Measurements from ENCODE around the gene ABCB9.

ABCB9 gene

DNA sequence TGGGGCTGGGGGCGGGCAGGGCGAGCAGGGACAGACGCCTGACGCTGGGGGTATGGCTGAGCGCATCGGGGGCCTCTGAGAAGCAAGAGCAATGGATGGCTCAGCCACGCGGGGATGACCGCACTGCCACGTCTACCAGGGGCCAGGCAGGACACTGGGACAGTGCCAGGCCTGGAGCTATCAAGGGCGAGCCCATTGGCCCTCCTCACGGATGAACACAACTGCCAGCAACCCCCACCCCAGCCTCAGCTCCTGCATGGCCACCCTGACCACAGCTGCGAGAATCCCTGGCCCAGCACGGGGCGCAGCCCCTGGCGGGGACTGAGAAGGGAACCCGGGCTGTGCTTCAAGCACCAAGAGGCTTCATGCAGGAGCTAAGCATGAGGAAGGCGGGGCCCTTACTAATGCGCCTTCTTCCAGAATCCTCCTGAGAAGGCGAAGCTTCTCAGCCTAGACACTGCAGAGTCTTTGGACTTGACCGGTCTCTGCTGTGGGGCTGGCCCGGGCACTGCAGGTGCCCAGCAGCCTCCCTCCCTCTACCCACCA lies 23.7 kb upstream of the ABCB9 start:
- H3K4me3 Mint-ChIP-seq = no peak overlapping the region
- H3K4me1 Mint-ChIP-seq = peaks cover 9% of the 10 kb centered on the region
- ATAC-seq (ENCODE audit: low read depth) (no peak), DNase-seq (ENCODE audit: low spot score in 2 of 2) (no peak)
- no peaks in the 10 kb centered on the region for H3K9me3 Mint-ChIP-seq
- peaks cover 6% of the 10 kb centered on the region for H3K36me3 Mint-ChIP-seq
- no peaks in the 10 kb centered on the region for H3K27me3 Mint-ChIP-seq
- H3K27ac Mint-ChIP-seq = no peak overlapping the region

DNA sequence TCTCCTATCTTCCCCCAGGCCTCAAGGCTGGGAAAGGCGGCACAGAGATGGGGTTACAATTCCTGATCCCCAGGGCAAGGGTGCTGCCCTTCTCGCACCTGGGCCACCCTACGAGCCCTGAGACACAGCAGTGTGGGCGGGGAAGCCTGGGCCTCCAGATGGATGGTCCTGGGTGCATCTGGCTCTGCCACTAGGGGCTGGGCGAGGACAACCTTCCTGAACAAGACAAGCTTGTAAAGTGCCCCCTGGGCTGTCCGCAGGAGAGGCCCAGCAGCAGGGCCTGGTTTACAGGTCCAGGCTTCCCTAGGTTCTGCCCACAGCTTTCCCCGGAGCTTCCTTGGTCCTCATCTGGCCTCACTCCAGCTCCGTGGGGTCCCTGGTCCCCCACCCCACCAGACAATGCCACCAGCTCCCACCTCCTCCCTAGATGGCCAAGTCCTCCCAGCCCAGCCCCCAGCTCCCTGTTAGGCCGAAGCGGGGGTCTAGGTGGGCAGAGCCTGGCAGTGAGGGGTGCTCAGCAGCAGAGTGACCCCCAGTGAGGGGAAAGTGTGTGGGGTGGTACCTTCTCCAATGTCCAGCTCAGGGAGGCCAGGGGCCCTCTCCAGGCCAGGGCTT lies 23.1 kb upstream of the ABCB9 start:
- Mint-ChIP-seq H3K4me3 (no peak overlapping the region), H3K27me3 (no peaks in the 10 kb centered on the region), H3K9me3 (no peaks in the 10 kb centered on the region), H3K27ac (no peak overlapping the region), H3K36me3 (peaks cover 7% of the 10 kb centered on the region), H3K4me1 (peaks cover 13% of the 10 kb centered on the region)
- DNase-seq (ENCODE audit: low spot score in 2 of 2) (no peak), ATAC-seq (ENCODE audit: low read depth) (no peak)

DNA sequence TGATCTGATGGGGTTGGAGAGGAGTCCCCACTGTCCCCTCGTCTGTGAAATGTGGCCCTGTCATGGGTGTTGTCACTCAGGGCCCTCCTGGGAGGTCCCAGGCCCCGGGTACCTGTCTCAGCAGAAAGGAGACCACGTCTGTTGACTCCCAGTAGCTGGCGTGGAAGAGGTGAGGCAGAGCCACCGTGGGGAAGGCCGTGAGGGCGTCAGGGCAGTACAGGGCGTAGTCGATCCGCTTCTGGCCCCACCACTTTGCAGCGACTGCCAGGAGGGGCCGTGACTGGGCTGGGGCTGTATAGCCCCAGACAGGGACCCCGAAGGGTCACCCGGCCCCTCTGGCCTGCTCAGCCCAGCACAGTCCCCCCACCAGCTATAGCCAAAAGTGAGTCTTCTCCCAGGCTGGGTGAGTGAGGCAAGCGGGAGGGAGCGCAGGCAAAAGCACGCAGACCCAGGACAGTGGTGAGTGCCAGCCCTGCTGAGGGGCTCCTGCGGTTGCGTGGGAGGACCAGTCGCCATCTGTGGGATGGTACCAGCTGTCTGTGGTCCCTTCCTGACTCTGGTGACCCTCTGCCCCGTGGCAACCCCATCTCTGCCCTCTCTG lies 22.4 kb upstream of the ABCB9 start:
- DNase-seq (ENCODE audit: low spot score in 2 of 2) = no peak
- peaks cover 7% of the 10 kb centered on the region for H3K36me3 Mint-ChIP-seq
- H3K27me3 Mint-ChIP-seq = no peaks in the 10 kb centered on the region
- peaks cover 16% of the 10 kb centered on the region for H3K4me1 Mint-ChIP-seq
- H3K4me3 Mint-ChIP-seq = no peak overlapping the region
- no peak for ATAC-seq (ENCODE audit: low read depth)
- H3K9me3 Mint-ChIP-seq = no peaks in the 10 kb centered on the region
- H3K27ac Mint-ChIP-seq = no peak overlapping the region

DNA sequence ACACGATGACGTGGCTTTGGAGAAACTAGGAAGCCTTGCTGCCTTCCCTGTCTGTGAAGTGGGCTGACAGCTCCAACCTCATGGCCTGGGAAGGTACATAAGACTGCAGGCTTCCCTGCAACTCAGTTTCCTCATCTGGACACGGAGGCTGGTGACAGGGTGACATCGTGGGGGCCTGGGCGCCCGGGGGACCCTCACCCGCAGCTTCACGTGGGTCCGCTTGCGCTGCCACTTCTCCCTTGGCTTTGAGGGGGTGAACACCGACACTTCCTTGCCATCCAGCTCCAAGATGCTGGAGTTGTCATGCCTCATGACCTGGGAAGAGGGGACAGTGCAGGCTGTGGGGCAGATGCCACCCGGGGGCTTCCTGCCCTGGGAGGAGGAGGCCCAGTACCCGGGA lies 21.8 kb upstream of the ABCB9 start:
- no peak overlapping the region for H3K27ac Mint-ChIP-seq
- peaks cover 8% of the 10 kb centered on the region for H3K36me3 Mint-ChIP-seq
- H3K4me1 Mint-ChIP-seq = peaks cover 18% of the 10 kb centered on the region
- no peak overlapping the region for H3K4me3 Mint-ChIP-seq
- no peaks in the 10 kb centered on the region for H3K9me3 Mint-ChIP-seq
- DNase-seq (ENCODE audit: low spot score in 2 of 2) (no peak), ATAC-seq (ENCODE audit: low read depth) (no peak)
- no peaks in the 10 kb centered on the region for H3K27me3 Mint-ChIP-seq

DNA sequence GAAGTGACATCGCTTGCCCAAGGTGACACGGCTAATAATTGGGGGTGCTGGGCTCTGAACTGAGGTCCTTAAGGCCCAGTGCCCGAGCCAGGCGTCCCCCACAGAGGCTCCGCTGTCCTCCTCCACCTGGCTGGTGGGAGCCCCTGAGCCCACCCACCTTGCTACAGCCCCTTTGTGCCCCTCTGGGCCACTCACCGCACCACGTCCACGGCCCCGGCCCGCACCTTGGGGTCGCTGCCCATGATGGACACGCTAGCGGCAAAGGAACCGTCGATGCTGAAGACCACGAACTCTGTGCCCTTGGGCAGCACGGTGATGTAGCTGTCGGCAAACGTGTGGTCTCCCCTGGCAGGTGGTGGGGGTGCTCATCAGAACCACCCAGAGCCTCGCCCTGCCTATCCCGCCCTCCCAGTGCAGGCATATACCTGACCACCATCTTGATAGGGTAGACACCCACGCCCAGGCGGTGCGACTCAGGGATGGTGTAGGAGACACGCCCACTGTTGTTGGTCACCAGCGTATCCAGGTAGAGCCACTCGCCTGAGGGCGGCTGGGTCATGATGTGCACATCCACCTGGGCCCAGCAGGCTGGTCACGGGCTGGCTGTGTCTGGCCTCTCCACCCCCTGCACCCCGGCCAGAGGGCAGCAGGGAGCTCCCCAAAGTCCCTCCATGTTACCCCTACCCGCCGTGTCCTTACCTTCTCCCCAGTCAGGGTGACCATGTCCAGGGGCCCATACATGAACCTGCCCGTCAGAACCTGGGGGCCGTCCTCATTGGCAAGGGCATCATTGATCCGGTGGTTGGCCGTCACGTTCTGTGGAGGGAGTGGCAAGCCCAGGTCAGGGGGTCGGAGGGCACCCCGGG lies 21.1 kb upstream of the ABCB9 start:
- H3K9me3 Mint-ChIP-seq = no peaks in the 10 kb centered on the region
- H3K36me3 Mint-ChIP-seq = peaks cover 8% of the 10 kb centered on the region
- peaks cover 19% of the 10 kb centered on the region for H3K4me1 Mint-ChIP-seq
- no peaks in the 10 kb centered on the region for H3K27me3 Mint-ChIP-seq
- H3K27ac Mint-ChIP-seq = no peak overlapping the region
- no peak for ATAC-seq (ENCODE audit: low read depth)
- H3K4me3 Mint-ChIP-seq = no peak overlapping the region
- DNase-seq (ENCODE audit: low spot score in 2 of 2) = no peak

DNA sequence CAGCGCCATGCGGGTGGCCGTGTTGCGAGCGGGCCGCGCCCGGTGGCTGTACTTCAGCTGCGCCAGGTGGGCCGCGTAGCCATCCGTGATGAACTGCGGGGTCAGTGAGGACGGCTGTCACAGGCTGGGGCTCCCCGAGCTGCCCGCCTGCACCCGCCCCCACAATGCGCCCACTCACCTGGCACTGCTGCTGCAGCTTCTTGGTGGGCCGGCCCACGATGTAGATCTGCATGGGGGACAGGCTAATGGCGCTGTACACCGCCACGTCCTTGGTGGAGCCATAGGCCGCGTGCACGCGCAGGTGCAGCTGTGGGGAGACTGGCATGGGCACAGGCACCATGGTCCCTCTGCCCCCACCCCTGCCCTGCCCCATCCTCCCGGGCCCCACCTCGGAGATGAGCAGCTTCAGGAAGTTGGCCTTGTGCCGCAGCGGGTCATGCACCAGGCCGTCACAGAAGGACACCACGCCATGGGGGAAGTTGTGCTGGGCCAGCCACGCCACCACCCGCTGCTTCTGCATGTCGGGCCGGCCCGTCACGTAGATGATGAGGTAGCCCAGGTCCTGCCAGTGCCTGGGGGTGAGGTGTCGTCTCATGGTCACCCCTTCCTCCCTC lies 20.1 kb upstream of the ABCB9 start:
- ATAC-seq (ENCODE audit: low read depth) (no peak), DNase-seq (ENCODE audit: low spot score in 2 of 2) (no peak)
- no peak overlapping the region for H3K27ac Mint-ChIP-seq
- H3K36me3 Mint-ChIP-seq = peaks cover 11% of the 10 kb centered on the region
- H3K4me1 Mint-ChIP-seq = peaks cover 25% of the 10 kb centered on the region
- no peaks in the 10 kb centered on the region for H3K27me3 Mint-ChIP-seq
- H3K9me3 Mint-ChIP-seq = no peaks in the 10 kb centered on the region
- no peak overlapping the region for H3K4me3 Mint-ChIP-seq

DNA sequence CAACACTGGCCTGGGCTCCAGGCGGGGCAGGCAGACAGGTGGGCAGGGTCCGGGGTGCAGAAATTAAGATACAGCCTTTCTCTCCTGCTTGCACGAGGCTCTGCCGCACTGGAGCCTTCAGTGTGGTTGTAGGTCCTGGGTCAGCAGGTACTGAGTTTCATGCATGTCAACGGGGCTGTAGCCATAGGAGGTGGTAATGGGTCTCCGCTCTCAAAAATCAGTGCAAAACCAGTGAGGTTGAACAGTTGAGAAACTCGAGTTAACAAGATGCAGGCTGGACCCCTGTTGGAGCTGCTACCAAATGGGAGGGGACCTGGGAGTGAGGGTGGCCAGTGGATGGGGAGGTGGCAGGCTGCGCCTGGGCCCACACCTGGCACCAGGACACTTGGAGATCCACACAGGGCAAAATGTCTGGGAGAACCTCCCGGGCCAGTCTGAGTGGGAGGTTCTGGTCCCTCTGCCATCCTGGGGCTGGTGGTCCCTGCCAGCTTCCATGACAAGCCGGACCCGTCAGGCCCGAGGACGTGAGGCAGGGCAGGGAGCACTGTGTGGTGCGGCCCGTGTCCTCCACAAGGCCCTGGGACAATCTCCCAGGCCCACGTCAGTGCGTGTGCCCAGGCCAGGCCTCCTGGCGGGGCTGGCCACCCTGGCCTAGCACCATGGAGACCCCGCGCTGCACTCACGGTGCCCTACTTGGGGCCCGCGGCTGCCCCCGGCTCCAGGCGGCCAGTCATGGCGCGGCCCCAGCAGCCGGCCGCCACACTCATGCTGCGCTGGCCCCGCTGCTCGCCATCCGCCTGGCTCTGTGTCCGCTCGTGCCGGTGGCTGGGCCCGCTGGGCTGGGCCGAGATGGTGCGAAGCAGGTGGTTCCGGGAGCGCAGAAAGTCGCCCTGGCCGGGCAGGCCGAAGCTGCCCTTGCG lies 19.3 kb upstream of the ABCB9 start:
- DNase-seq (ENCODE audit: low spot score in 2 of 2) (no peak), ATAC-seq (ENCODE audit: low read depth) (no peak)
- peaks cover 11% of the 10 kb centered on the region for H3K36me3 Mint-ChIP-seq
- no peaks in the 10 kb centered on the region for H3K9me3 Mint-ChIP-seq
- peaks cover 27% of the 10 kb centered on the region for H3K4me1 Mint-ChIP-seq
- no peaks in the 10 kb centered on the region for H3K27me3 Mint-ChIP-seq
- H3K27ac Mint-ChIP-seq = peak overlapping the region; percentile 50
- H3K4me3 Mint-ChIP-seq = no peak overlapping the region

DNA sequence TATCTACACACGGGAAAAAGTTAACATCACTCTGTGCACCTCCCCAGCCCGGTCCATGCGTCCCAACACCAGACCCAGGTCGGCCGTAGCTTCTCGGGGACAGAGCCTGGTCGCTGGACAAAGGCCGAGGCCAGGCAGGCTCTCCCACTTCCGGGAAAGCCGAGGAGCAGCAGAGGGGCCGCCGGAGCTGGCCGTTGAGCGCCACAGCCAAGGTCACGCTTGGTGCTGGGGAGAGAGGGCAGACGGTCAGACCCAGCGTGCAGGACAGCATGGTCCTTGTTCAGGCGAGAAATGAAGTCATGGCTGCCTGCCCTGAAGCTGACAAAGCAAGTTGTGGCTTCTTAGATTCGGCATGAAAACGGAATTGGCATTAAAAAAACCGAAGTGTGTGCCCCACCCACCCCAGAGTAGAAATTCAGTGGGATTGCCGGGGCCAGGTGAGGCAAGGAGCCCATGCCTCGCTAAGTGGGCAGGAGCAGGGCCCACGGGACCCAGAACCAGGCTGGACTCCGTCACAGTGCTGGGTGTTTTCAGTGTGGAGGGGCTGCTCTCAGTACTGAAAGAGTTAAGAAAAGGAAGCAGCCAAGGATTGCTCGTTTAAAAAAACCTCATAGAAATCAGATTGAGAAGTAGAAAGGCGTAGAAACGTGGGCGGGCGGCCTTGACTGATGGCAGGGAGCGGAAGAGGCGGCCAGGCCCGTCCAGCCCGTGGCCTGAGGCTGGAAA lies 18.5 kb upstream of the ABCB9 start:
- ATAC-seq (ENCODE audit: low read depth) (no peak), DNase-seq (ENCODE audit: low spot score in 2 of 2) (no peak)
- Mint-ChIP-seq H3K27me3 (no peaks in the 10 kb centered on the region), H3K9me3 (no peaks in the 10 kb centered on the region), H3K4me1 (peaks cover 27% of the 10 kb centered on the region), H3K4me3 (no peak overlapping the region), H3K36me3 (peaks cover 11% of the 10 kb centered on the region), H3K27ac (peak overlapping the region; percentile 50)

DNA sequence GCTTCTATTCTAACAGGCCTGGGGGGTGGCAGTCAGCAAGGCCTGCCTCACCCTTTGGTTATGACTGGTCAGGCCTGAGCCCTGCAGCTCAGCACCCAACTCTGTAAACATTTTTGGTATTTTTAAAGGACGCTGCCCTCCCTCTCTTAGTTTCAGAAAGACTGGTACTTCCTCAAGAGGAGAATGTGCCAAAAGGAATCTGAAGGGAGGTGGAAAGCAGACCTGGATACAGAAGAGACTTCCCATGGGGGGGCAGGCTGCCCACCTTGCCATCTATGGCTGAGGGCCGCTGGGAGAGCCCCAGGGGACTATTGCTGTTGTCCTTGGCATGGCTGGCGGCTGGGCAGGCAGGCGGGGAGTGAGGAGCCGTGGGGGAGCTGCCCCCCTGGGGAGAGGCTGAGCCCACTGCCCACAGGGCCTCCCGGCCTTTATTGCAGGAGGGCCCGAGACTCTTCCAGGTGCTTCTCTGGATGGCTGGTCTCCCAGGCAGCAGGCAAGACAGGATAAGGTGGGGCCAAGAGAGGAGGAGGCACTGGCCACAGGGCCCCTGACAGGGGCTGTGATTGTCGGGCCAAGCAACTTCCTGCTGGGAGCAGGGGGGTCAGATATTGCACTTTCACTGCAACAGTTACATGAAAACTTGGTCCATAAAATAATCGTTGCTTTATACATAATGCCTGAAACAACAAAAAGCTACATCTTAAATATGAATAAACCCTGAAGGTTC lies 17.7 kb upstream of the ABCB9 start:
- no peak for ATAC-seq (ENCODE audit: low read depth)
- Mint-ChIP-seq H3K4me3 (no peak overlapping the region), H3K27me3 (no peaks in the 10 kb centered on the region), H3K36me3 (peaks cover 11% of the 10 kb centered on the region), H3K27ac (peak overlapping the region; percentile 58), H3K4me1 (peaks cover 27% of the 10 kb centered on the region), H3K9me3 (no peaks in the 10 kb centered on the region)
- DNase-seq (ENCODE audit: low spot score in 2 of 2) = no peak

DNA sequence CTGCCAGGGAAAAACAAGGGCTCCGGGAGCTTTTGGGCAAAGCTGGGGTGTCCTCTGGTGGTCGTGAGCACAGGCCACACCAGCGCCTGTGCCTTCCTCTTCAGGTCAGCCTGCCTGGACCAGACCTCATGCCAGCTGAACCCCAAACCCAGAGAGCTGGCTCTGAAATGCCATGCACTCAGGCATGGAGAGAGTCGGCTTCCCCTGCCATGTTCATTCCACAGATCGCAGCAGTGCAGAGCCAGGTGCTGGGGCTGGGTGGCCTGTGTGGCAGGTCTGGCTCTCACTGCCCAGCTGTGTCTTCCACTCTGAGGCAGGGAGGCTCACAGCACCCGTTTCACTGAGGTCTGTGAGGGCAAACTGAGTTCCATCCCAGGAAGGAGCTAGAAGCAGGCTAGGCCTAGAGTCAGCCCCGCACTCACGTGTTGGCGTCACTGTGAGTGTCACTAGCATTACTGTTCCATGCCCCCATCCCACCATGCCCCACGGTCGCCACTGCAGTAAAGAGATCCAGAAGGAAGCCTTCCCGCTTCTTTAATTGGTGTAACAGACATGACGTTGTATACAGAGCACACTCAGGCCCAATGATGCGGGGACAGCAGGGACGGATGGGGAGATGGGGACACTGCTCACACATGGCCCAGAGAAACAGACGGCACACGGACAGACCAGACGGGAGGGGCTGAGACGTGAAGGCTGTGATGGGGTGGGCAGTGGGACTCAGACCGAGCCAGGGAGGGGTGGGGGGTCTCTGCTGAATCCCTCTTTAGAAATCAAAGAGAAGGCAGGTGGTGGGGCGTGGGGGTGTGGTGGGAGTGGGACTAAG lies 16.9 kb upstream of the ABCB9 start:
- Mint-ChIP-seq H3K27ac (peak overlapping the region; percentile 58), H3K4me1 (peaks cover 27% of the 10 kb centered on the region), H3K27me3 (no peaks in the 10 kb centered on the region), H3K9me3 (no peaks in the 10 kb centered on the region), H3K36me3 (peaks cover 11% of the 10 kb centered on the region), H3K4me3 (peak overlapping the region; percentile 27)
- ATAC-seq (ENCODE audit: low read depth) = no peak
- DNase-seq (ENCODE audit: low spot score in 2 of 2) = no peak

DNA sequence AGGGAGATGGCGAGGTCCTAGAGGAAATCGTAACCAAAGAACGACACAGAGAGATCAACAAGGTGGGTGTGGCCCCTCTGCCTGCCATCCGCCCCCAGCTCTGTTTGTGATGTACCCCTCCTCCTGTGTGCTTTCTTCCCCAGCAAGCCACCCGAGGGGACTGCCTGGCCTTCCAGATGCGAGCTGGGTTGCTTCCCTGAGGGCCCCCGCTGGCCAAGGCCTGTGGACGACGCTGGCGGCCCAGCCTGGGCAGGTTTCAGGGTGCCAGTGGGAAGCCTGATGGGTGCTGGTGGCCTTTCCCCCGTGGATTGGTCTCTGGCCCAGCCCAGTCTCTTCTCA lies 16.2 kb upstream of the ABCB9 start:
- H3K27ac Mint-ChIP-seq = no peak overlapping the region

More for the DNA sequence above, 16.2 kb upstream of the ABCB9 start:
- DNase-seq (ENCODE audit: low spot score in 2 of 2) = no peak
- H3K36me3 Mint-ChIP-seq = peaks cover 9% of the 10 kb centered on the region
- no peak for ATAC-seq (ENCODE audit: low read depth)
- no peaks in the 10 kb centered on the region for H3K27me3 Mint-ChIP-seq
- no peaks in the 10 kb centered on the region for H3K9me3 Mint-ChIP-seq
- H3K4me1 Mint-ChIP-seq = peaks cover 30% of the 10 kb centered on the region
- H3K4me3 Mint-ChIP-seq = peak overlapping the region; percentile 93
